ES-I3 (cell line): ENCODE measurements around the gene UGT1A7.

Source experiments
- H3K36me3 ChIP-seq: 2 replicates; pipeline ENCODE4 v1.6.1; 2013; ENCODE audit warnings: mild to moderate bottlenecking, low read length, control low read depth, moderate library complexity; ENCODE audit not compliant: insufficient read depth
- H3K4me1 ChIP-seq: 2 replicates; pipeline ENCODE4 v1.6.1; 2013; ENCODE audit warnings: mild to moderate bottlenecking, control low read depth, low read length; ENCODE audit not compliant: insufficient read depth
- H3K9ac ChIP-seq: 2 replicates; pipeline ENCODE4 v1.6.1; 2013; ENCODE audit warnings: low read depth, mild to moderate bottlenecking, low read length, moderate library complexity
- H3K9me3 ChIP-seq: 2 replicates; pipeline ENCODE4 v1.6.1; 2013; ENCODE audit warnings: mild to moderate bottlenecking, low read length, moderate library complexity; ENCODE audit not compliant: control insufficient read depth, insufficient read depth

The UGT1A7 gene

GRCh38 chr2:233799087-233799665 lies 117.5 kb downstream of the UGT1A7 start:
- H3K9me3 ChIP-seq = no peaks in the 10 kb centered on the region
- H3K9ac ChIP-seq = no peak overlapping the region
- no peaks in the 10 kb centered on the region for H3K36me3 ChIP-seq
- H3K4me1 ChIP-seq = no peaks in the 10 kb centered on the region

GRCh38 chr2:233799716-233800115 lies 118.0 kb downstream of the UGT1A7 start:
- H3K9me3 ChIP-seq = no peaks in the 10 kb centered on the region
- H3K9ac ChIP-seq = no peak overlapping the region
- no peaks in the 10 kb centered on the region for H3K36me3 ChIP-seq
- no peaks in the 10 kb centered on the region for H3K4me1 ChIP-seq

- Histone ChIP-seq H3K9ac (no peak overlapping the region), H3K9me3 (no peaks in the 10 kb centered on the region), H3K36me3 (no peaks in the 10 kb centered on the region), H3K4me1 (no peaks in the 10 kb centered on the region)
These were observed 118.5 kb downstream of the UGT1A7 start for GRCh38 chr2:233800208-233800607.

DNA sequence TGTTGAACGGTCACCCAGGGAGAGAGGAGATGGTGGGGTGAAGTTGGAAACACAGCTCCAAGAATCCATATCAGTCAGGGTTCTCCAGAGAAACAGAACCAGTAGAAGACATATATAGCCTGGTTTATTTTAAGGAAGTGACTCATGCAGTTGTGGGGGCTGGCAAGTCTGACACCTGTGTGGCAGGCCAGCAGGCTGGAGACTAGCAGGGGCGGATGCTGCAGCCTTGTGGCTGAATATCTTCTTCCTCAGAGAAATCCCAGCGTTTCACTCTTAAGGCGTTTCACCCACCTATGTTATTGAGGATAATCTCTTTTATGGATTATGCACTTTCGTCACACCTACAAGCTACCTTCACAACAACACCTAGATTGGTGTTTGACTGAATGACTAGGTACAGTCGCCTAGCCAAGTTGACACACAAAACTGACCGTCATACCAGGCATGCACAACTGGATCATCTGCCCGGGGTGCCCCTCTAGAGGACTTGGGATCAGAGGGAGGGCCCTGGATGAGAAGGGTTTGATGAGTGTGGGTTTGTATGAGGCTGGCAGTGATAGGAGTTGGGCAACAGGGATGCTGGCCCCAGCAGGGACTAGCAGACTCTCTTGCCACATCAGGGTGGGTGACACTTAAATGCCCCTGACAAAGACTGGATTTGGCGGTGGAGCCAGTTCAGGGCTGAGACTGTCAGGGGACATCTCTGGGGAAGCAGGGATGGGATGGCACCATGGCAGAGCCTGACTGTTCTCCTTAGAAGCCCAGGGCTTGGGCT lies 119.8 kb downstream of the UGT1A7 start:
- no peaks in the 10 kb centered on the region for H3K9me3 ChIP-seq
- H3K36me3 ChIP-seq = no peaks in the 10 kb centered on the region
- H3K4me1 ChIP-seq = no peaks in the 10 kb centered on the region
- H3K9ac ChIP-seq = no peak overlapping the region

DNA sequence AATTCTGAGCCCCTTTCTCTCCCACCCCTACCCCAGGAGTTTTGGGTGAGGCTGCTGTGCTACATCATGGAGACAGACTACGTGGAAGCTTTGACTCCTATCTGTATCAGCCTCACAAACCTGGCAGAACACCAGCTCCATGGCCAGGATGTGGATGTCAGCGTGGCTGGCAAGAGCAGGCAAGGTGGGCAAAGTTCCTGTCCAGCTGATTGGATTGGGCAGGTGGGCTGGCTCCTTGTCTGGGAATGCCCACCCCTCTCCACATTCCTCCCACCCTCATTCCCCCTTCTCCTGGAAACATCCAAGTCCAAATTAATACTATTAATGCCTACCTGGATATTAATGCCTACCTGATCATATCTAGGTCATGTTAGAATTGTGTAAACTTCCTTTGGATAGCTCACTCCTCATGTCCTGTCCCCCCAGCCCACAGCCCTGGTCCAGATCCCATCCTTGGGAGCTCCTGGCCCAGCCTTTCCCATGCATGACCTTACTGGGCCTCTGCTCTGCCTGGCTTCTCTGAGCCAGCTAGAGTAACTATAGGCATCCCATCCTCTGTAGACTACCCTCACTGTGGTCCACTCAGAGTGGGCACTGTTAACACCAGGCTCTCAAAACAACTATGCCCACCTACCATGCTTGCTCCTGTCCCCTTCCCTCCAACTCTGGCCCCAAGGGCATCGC lies 120.6 kb downstream of the UGT1A7 start:
- Histone ChIP-seq H3K9me3 (no peaks in the 10 kb centered on the region; the same call in 1 of the 2 replicates), H3K36me3 (no peaks in the 10 kb centered on the region), H3K4me1 (no peaks in the 10 kb centered on the region), H3K9ac (no peak overlapping the region)

DNA sequence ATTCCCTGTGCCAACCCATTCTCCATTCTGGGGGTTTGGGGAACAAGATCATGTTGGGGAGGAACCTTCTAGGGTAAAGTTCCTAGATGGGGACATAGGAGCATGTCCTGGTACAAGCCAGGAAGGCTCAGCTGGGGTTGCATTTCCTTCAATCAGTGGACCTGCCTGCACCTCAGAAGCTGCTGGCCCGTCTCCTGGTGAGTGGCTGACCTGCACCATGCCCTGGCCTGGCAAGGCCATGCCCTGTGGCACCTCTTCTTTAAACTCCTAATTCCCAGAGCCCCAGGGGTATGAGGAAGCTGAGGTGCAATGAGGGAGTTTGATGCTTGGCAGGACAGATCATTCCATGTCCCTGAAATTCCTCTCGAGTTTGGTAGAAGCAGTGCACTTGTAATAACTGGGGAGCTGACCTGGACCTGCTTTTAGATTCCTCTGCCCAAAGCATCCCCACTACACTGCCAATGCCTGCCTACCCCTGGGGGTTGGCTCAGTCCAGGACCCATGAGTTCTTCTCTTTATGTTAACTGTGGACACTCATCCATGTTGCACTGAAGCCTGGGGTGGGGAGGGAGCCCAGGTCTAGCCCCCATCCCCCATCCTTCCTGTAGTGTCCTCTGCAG lies 121.7 kb downstream of the UGT1A7 start:
- Histone ChIP-seq H3K4me1 (no peaks in the 10 kb centered on the region), H3K9ac (no peak overlapping the region), H3K36me3 (no peaks in the 10 kb centered on the region), H3K9me3 (no peaks in the 10 kb centered on the region; the same call in 1 of the 2 replicates)

- Histone ChIP-seq H3K36me3 (no peaks in the 10 kb centered on the region), H3K9me3 (no peaks in the 10 kb centered on the region; the same call in 1 of the 2 replicates), H3K9ac (no peak overlapping the region), H3K4me1 (no peaks in the 10 kb centered on the region)
These were observed 122.3 kb downstream of the UGT1A7 start for GRCh38 chr2:233803994-233804393.

DNA sequence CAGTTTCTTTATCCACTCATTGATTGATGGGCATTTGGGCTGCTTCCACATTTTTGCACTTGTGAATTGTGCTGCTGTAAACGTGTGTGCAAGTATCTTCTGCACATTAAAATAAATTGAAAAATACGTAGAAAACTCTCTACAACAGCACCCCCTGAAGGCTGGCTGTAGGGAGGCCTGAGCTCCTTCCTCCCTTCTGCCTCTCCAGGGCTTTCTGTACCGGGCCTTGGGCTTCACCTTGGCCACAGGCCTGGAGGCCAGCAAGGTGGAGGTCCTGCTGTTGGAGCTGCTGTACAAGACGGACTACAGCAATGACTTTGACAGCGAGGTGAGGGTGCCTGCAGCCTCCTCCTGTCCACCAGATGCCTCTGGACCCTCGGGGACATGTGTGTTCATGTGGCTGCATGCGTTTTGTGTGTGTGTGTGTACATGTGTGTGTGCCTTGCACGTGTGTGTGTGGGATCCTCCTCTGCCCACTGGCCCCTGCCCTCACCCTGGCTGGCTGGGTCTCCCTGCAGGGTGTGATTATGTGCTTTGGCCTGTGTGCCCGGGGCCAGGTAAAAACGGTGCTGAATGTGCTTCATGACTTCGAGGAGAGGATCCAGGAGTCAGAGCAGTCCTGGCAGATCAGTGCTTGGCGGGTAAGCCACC lies 125.6 kb downstream of the UGT1A7 start:
- H3K9me3 ChIP-seq = no peaks in the 10 kb centered on the region; the same call in 1 of the 2 replicates
- no peaks in the 10 kb centered on the region for H3K36me3 ChIP-seq
- no peak overlapping the region for H3K9ac ChIP-seq
- no peaks in the 10 kb centered on the region for H3K4me1 ChIP-seq

DNA sequence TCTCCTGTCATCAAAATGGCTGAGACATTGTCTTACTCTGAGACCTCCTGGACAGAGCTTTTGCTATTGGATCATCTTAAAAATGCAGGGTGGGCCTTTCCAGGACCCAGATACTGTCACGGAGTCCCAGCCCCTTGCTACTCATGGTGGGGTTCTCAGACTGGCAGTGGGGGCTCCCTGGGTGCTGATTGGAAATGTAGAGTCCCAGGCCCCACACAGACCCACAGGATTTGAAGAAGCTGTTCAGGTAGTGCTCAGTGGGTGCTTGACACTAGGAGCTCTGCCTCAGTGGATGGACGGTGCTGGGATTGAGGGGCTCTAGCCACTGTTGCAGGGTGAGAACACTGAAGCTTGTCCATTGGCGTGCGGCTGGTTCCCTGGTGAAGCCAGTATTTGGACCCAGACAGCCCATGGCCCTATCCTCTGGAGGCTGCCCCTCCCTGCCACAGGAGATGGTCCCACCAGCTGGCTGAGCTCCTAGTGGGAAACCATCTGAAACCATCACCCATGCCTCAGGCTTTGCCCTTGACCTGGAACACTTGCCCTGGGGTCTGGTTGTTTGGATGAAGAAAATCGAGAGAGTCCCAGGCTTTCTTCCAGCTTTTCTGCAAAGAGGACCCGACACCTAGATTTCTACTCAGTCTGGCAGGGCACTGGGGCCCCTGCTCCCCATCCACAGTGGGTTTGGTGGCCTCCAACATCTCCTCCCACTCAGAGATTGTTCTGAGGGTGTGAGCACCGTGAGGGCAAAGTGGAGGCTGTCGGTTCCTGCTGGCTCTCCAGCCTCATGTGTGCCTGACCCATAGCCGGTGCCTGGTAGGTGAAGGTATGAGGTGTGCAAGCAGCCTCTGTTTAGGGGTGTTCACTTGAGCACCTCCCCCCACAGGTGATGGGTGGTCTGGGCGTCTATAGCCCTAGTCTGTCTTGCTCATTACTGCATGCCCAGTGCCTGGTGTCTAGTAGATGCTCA lies 126.5 kb downstream of the UGT1A7 start:
- Histone ChIP-seq H3K9me3 (no peaks in the 10 kb centered on the region; the same call in 1 of the 2 replicates), H3K9ac (no peak overlapping the region), H3K4me1 (no peaks in the 10 kb centered on the region), H3K36me3 (no peaks in the 10 kb centered on the region)

GRCh38 chr2:233810385-233810784 lies 128.7 kb downstream of the UGT1A7 start:
- H3K9me3 ChIP-seq = no peaks in the 10 kb centered on the region; the same call in 1 of the 2 replicates
- H3K36me3 ChIP-seq = no peaks in the 10 kb centered on the region
- no peaks in the 10 kb centered on the region for H3K4me1 ChIP-seq
- H3K9ac ChIP-seq = no peak overlapping the region

GRCh38 chr2:233811087-233811486 lies 129.4 kb downstream of the UGT1A7 start:
- Histone ChIP-seq H3K9ac (no peak overlapping the region), H3K4me1 (no peaks in the 10 kb centered on the region), H3K9me3 (no peaks in the 10 kb centered on the region; the same call in 1 of the 2 replicates), H3K36me3 (no peaks in the 10 kb centered on the region)

- H3K4me1 ChIP-seq = no peaks in the 10 kb centered on the region
- H3K9me3 ChIP-seq = no peaks in the 10 kb centered on the region; the same call in 1 of the 2 replicates
- no peak overlapping the region for H3K9ac ChIP-seq
- H3K36me3 ChIP-seq = no peaks in the 10 kb centered on the region
These were observed 130.0 kb downstream of the UGT1A7 start for GRCh38 chr2:233811732-233812131.
